ENCODE results near the gene DHX34.
"Not testable (repeated sequence)": the region's sequence is repeated elsewhere in the genome, so short reads cannot be mapped to it uniquely, and the experiment has no call there.

The DHX34 gene

GRCh38 chr19:47381653-47382279, 32.7 kb downstream of the DHX34 start:
- Histone ChIP-seq H3K4me1 (ENCODE audit: control insufficient read depth, insufficient read depth, low read length) (peaks cover 6% of the 10 kb centered on the region), H3K4me2 (ENCODE audit: low read length) (no peak overlapping the region), H3K36me3 (ENCODE audit: insufficient read depth, low read length) (peaks cover 46% of the 10 kb centered on the region), H3K9ac (ENCODE audit: low read depth, low read length) (no peak overlapping the region), H3K4me3 (ENCODE audit: low read length) (no peak overlapping the region), H3K27me3 (ENCODE audit: control insufficient read depth, insufficient read depth, low read length) (peaks cover 3% of the 10 kb centered on the region), H3K9me3 (replicated peaks; ENCODE audit: low read length) (no peaks in the 10 kb centered on the region)

- not testable (repeated sequence) for H3K9me3 ChIP-seq (replicated peaks; ENCODE audit: low read length); H3K9ac ChIP-seq (ENCODE audit: low read depth, low read length)
- peaks cover 29% of the 10 kb centered on the region for H3K36me3 ChIP-seq (ENCODE audit: insufficient read depth, low read length)
These were observed 34.8 kb downstream of the DHX34 start for GRCh38 chr19:47383890-47384289.

GRCh38 chr19:47384533-47384932, 35.4 kb downstream of the DHX34 start:
- not testable (repeated sequence) for H3K27me3 ChIP-seq (ENCODE audit: control insufficient read depth, insufficient read depth, low read length); H3K9ac ChIP-seq (ENCODE audit: low read depth, low read length); H3K4me1 ChIP-seq (ENCODE audit: control insufficient read depth, insufficient read depth, low read length); H3K9me3 ChIP-seq (replicated peaks; ENCODE audit: low read length); H3K4me2 ChIP-seq (ENCODE audit: low read length); H3K4me3 ChIP-seq (ENCODE audit: low read length)
- peaks cover 29% of the 10 kb centered on the region for H3K36me3 ChIP-seq (ENCODE audit: insufficient read depth, low read length)

More at GRCh38 chr19:47383890-47384289, 34.8 kb downstream of the DHX34 start:
- H3K4me2 ChIP-seq (ENCODE audit: low read length); H3K27me3 ChIP-seq (ENCODE audit: control insufficient read depth, insufficient read depth, low read length); H3K4me3 ChIP-seq (ENCODE audit: low read length); H3K4me1 ChIP-seq (ENCODE audit: control insufficient read depth, insufficient read depth, low read length): not testable (repeated sequence)

- not testable (repeated sequence) for H3K9me3 ChIP-seq (replicated peaks; ENCODE audit: low read length); H3K27me3 ChIP-seq (ENCODE audit: control insufficient read depth, insufficient read depth, low read length); H3K4me2 ChIP-seq (ENCODE audit: low read length); H3K9ac ChIP-seq (ENCODE audit: low read depth, low read length); H3K4me3 ChIP-seq (ENCODE audit: low read length); H3K4me1 ChIP-seq (ENCODE audit: control insufficient read depth, insufficient read depth, low read length)
- H3K36me3 ChIP-seq (ENCODE audit: insufficient read depth, low read length), result peaks cover 10% of the 10 kb centered on the region
These were observed 37.5 kb downstream of the DHX34 start for GRCh38 chr19:47386582-47386981.

GRCh38 chr19:47387623-47388022, 38.5 kb downstream of the DHX34 start:
- not testable (repeated sequence) for H3K9me3 ChIP-seq (replicated peaks; ENCODE audit: low read length); H3K36me3 ChIP-seq (ENCODE audit: insufficient read depth, low read length); H3K4me3 ChIP-seq (ENCODE audit: low read length); H3K4me2 ChIP-seq (ENCODE audit: low read length); H3K9ac ChIP-seq (ENCODE audit: low read depth, low read length); H3K4me1 ChIP-seq (ENCODE audit: control insufficient read depth, insufficient read depth, low read length); H3K27me3 ChIP-seq (ENCODE audit: control insufficient read depth, insufficient read depth, low read length)

- not testable (repeated sequence) for H3K36me3 ChIP-seq (ENCODE audit: insufficient read depth, low read length); H3K9me3 ChIP-seq (replicated peaks; ENCODE audit: low read length); H3K4me1 ChIP-seq (ENCODE audit: control insufficient read depth, insufficient read depth, low read length); H3K4me3 ChIP-seq (ENCODE audit: low read length); H3K9ac ChIP-seq (ENCODE audit: low read depth, low read length); H3K4me2 ChIP-seq (ENCODE audit: low read length)
- peaks cover 10% of the 10 kb centered on the region for H3K27me3 ChIP-seq (ENCODE audit: control insufficient read depth, insufficient read depth, low read length)
These were observed 39.6 kb downstream of the DHX34 start for GRCh38 chr19:47388721-47389120.

- no peaks in the 10 kb centered on the region for H3K9me3 ChIP-seq (replicated peaks; ENCODE audit: low read length)
These were observed 40.0 kb downstream of the DHX34 start for GRCh38 chr19:47389150-47389556.

GRCh38 chr19:47390533-47391488, 41.7 kb downstream of the DHX34 start:
- Histone ChIP-seq H3K4me2 (ENCODE audit: low read length) (no peak overlapping the region), H3K4me1 (ENCODE audit: control insufficient read depth, insufficient read depth, low read length) (no peaks in the 10 kb centered on the region), H3K9ac (ENCODE audit: low read depth, low read length) (no peak overlapping the region), H3K9me3 (replicated peaks; ENCODE audit: low read length) (no peaks in the 10 kb centered on the region), H3K4me3 (ENCODE audit: low read length) (no peak overlapping the region), H3K36me3 (ENCODE audit: insufficient read depth, low read length) (no peaks in the 10 kb centered on the region), H3K27me3 (ENCODE audit: control insufficient read depth, insufficient read depth, low read length) (peaks cover 13% of the 10 kb centered on the region)

More at GRCh38 chr19:47389150-47389556, 40.0 kb downstream of the DHX34 start:
- H3K9ac ChIP-seq (ENCODE audit: low read depth, low read length), result no peak overlapping the region
- no peak overlapping the region for H3K4me2 ChIP-seq (ENCODE audit: low read length)
- H3K27me3 ChIP-seq (ENCODE audit: control insufficient read depth, insufficient read depth, low read length), result peaks cover 11% of the 10 kb centered on the region
- no peaks in the 10 kb centered on the region for H3K36me3 ChIP-seq (ENCODE audit: insufficient read depth, low read length)
- H3K4me3 ChIP-seq (ENCODE audit: low read length), result no peak overlapping the region
- no peaks in the 10 kb centered on the region for H3K4me1 ChIP-seq (ENCODE audit: control insufficient read depth, insufficient read depth, low read length)

GRCh38 chr19:47391510-47392223, 42.6 kb downstream of the DHX34 start:
- no peak overlapping the region for H3K4me2 ChIP-seq (ENCODE audit: low read length)
- no peak overlapping the region for H3K4me3 ChIP-seq (ENCODE audit: low read length)
- peaks cover 13% of the 10 kb centered on the region for H3K27me3 ChIP-seq (ENCODE audit: control insufficient read depth, insufficient read depth, low read length)
- H3K4me1 ChIP-seq (ENCODE audit: control insufficient read depth, insufficient read depth, low read length), result no peaks in the 10 kb centered on the region
- H3K9me3 ChIP-seq (replicated peaks; ENCODE audit: low read length), result no peaks in the 10 kb centered on the region
- no peaks in the 10 kb centered on the region for H3K36me3 ChIP-seq (ENCODE audit: insufficient read depth, low read length)
- H3K9ac ChIP-seq (ENCODE audit: low read depth, low read length), result no peak overlapping the region

GRCh38 chr19:47398707-47399597, 49.8 kb downstream of the DHX34 start:
- no peaks in the 10 kb centered on the region for H3K4me1 ChIP-seq (ENCODE audit: control insufficient read depth, insufficient read depth, low read length)
- no peak overlapping the region for H3K4me3 ChIP-seq (ENCODE audit: low read length)
- H3K9me3 ChIP-seq (replicated peaks; ENCODE audit: low read length), result no peaks in the 10 kb centered on the region
- H3K27me3 ChIP-seq (ENCODE audit: control insufficient read depth, insufficient read depth, low read length), result peaks cover 10% of the 10 kb centered on the region
- no peak overlapping the region for H3K4me2 ChIP-seq (ENCODE audit: low read length)
- no peak overlapping the region for H3K9ac ChIP-seq (ENCODE audit: low read depth, low read length)
- H3K36me3 ChIP-seq (ENCODE audit: insufficient read depth, low read length), result no peaks in the 10 kb centered on the region

GRCh38 chr19:47402504-47402903, 53.4 kb downstream of the DHX34 start:
- Histone ChIP-seq H3K4me1 (ENCODE audit: control insufficient read depth, insufficient read depth, low read length) (no peaks in the 10 kb centered on the region), H3K27me3 (ENCODE audit: control insufficient read depth, insufficient read depth, low read length) (peaks cover 8% of the 10 kb centered on the region), H3K36me3 (ENCODE audit: insufficient read depth, low read length) (no peaks in the 10 kb centered on the region), H3K4me2 (ENCODE audit: low read length) (no peak overlapping the region), H3K9ac (ENCODE audit: low read depth, low read length) (no peak overlapping the region), H3K9me3 (replicated peaks; ENCODE audit: low read length) (no peaks in the 10 kb centered on the region), H3K4me3 (ENCODE audit: low read length) (no peak overlapping the region)

Data from skeletal muscle satellite cell (primary cell).